SJSA1 (cell line): Measurements from ENCODE around the gene CSNK2B. TPM values are rescaled to one million over a fixed set of nuclear protein-coding genes. Genes with fewer than 3 reads are reported as not detected.

Experiments used
- DNase-seq, 2 experiments: peaks; one replicate each; pipeline ENCODE4 v3.0.0-alpha.2; 2015 to 2020; ENCODE audit warnings: low spot score in 2 of 2, low read depth in 1 of 2
- H3K27ac ChIP-seq: fragments of 250-450 bp; sonication (Bioruptor Pico); 2 replicates; pipeline ENCODE4 v1.5.1; 2020; ENCODE audit warnings: mild to moderate bottlenecking, moderate library complexity
- H3K27me3 ChIP-seq: fragments of 250-450 bp; sonication (Bioruptor Pico); replicated peaks from 2 replicates; pipeline ENCODE4 v1.5.1; 2020; ENCODE audit warnings: mild to moderate bottlenecking, moderate library complexity
- H3K36me3 ChIP-seq: fragments of 250-450 bp; sonication (Bioruptor Pico); 2 replicates; pipeline ENCODE4 v1.5.1; 2020; ENCODE audit warnings: mild to moderate bottlenecking
- H3K4me1 ChIP-seq: fragments of 250-450 bp; sonication (Bioruptor Pico); replicated peaks from 2 replicates; pipeline ENCODE4 v1.6.1; 2021; ENCODE audit warnings: mild to moderate bottlenecking
- H3K4me3 ChIP-seq: fragments of 250-450 bp; sonication (Bioruptor Pico); 2 replicates; pipeline ENCODE4 v1.5.1; 2020; ENCODE audit warnings: mild to moderate bottlenecking
- H3K9me3 ChIP-seq: fragments of 250-450 bp; sonication (Bioruptor Pico); replicated peaks from 2 replicates; pipeline ENCODE4 v1.5.1; 2020; ENCODE audit warnings: mild to moderate bottlenecking
- total RNA-seq: library from RNA; depleted of rRNA; stranded (reverse); fragments of >200 nt; shearing (Covaris generic); gene quantifications from 2 replicates; pipeline ENCODE4 v1.2.3, GENCODE V29; 2014; rRNA removed

Gene CSNK2B
- total RNA-seq, 1 experiment from 2014 or later, result 293 TPM

- no peak overlapping the region for H3K4me3 ChIP-seq
- H3K4me1 ChIP-seq, result peaks cover 3% of the 10 kb centered on the region; the same call in 1 of the 2 replicates
- H3K27me3 ChIP-seq, result no peaks in the 10 kb centered on the region
- H3K9me3 ChIP-seq, result no peaks in the 10 kb centered on the region
- no peak for DNase-seq
- no peaks in the 10 kb centered on the region for H3K36me3 ChIP-seq
- H3K27ac ChIP-seq, result no peak overlapping the region
These were observed 48.3 kb downstream of the CSNK2B start for GRCh38 chr6:31713991-31714684.

GRCh38 chr6:31715022-31715958, 49.4 kb downstream of the CSNK2B start, which contains the start of gene LY6G6D:
TSS of gene LY6G6D (plus strand) at chr6:31715348. CDS start at chr6:31715356, 8 bp downstream.
- no peaks in the 10 kb centered on the region for H3K27me3 ChIP-seq
- peaks cover 3% of the 10 kb centered on the region; the same call in 1 of the 2 replicates for H3K4me1 ChIP-seq
- DNase-seq, result no peak
- H3K9me3 ChIP-seq, result no peaks in the 10 kb centered on the region
- no peaks in the 10 kb centered on the region for H3K36me3 ChIP-seq
- H3K27ac ChIP-seq, result no peak within 1 kb of the TSS
- no peak within 1 kb of the TSS for H3K4me3 ChIP-seq

GRCh38 chr6:31717499-31718222, 51.8 kb downstream of the CSNK2B start:
- DNase-seq, result no peak
- H3K27ac ChIP-seq, result no peak overlapping the region
- H3K4me1 ChIP-seq, result peaks cover 3% of the 10 kb centered on the region; the same call in 1 of the 2 replicates
- H3K27me3 ChIP-seq, result no peaks in the 10 kb centered on the region
- no peaks in the 10 kb centered on the region for H3K36me3 ChIP-seq
- no peak overlapping the region for H3K4me3 ChIP-seq
- H3K9me3 ChIP-seq, result no peaks in the 10 kb centered on the region

- H3K9me3 ChIP-seq, result no peaks in the 10 kb centered on the region
- H3K4me1 ChIP-seq, result peaks cover 3% of the 10 kb centered on the region; the same call in 1 of the 2 replicates
- H3K27me3 ChIP-seq, result no peaks in the 10 kb centered on the region
- DNase-seq, result no peak
- H3K36me3 ChIP-seq, result no peaks in the 10 kb centered on the region
- H3K27ac ChIP-seq, result no peak overlapping the region
- no peak overlapping the region for H3K4me3 ChIP-seq
These were observed 52.4 kb downstream of the CSNK2B start for GRCh38 chr6:31718265-31718664.

GRCh38 chr6:31719001-31719400, 53.1 kb downstream of the CSNK2B start:
- no peak for DNase-seq
- Histone ChIP-seq H3K9me3 (no peaks in the 10 kb centered on the region), H3K27ac (no peak overlapping the region), H3K4me3 (no peak overlapping the region), H3K4me1 (peaks cover 1% of the 10 kb centered on the region; the same call in 1 of the 2 replicates), H3K36me3 (no peaks in the 10 kb centered on the region), H3K27me3 (no peaks in the 10 kb centered on the region)

Other genes with a start within 250 kb of the CSNK2B start
- gene MICB, start 167.9 kb upstream of the CSNK2B start, total RNA-seq, result 32.7 and 60.0 TPM in 2 replicates
- not detected in 2 replicates for gene MCCD1, start 137.1 kb upstream of the CSNK2B start, total RNA-seq
- gene DDX39B, start 124.1 kb upstream of the CSNK2B start, total RNA-seq, result 399 and 467 TPM in 2 replicates
- gene ATP6V1G2, start 119.5 kb upstream of the CSNK2B start, total RNA-seq, result 0.13 TPM in 1 of 2 replicates, not detected in the other
- gene NFKBIL1, start 118.5 kb upstream of the CSNK2B start, total RNA-seq, result 21.0 and 22.3 TPM in 2 replicates
- gene LTA, start 93.8 kb upstream of the CSNK2B start, total RNA-seq, result not detected in 2 replicates
- gene TNF, start 90.5 kb upstream of the CSNK2B start, total RNA-seq, result not detected in 2 replicates
- not detected in 2 replicates for gene LTB, start 83.7 kb upstream of the CSNK2B start, total RNA-seq
- gene LST1, start 79.8 kb upstream of the CSNK2B start, total RNA-seq, result not detected in 2 replicates
- gene NCR3, start 73.1 kb upstream of the CSNK2B start, total RNA-seq, result not detected in 2 replicates
- gene AIF1, start 50.8 kb upstream of the CSNK2B start, total RNA-seq, result not detected in 2 replicates
- 36.1 and 68.6 TPM in 2 replicates for gene PRRC2A, start 45.4 kb upstream of the CSNK2B start, total RNA-seq
- gene BAG6, start 13.4 kb upstream of the CSNK2B start, total RNA-seq, result 187 and 208 TPM in 2 replicates
- 0.75 and 1.1 TPM in 2 replicates for gene APOM, start 10.2 kb upstream of the CSNK2B start, total RNA-seq
- gene C6orf47, start 5.3 kb upstream of the CSNK2B start, total RNA-seq, result 21.1 and 23.7 TPM in 2 replicates
- 8.0 and 13.5 TPM in 2 replicates for gene GPANK1, start 1.1 kb upstream of the CSNK2B start, total RNA-seq
- 0.19 and 1.6 TPM in 2 replicates for gene LY6G5B, start 3.9 kb downstream of the CSNK2B start, total RNA-seq
- gene LY6G5C, start 15.0 kb downstream of the CSNK2B start, total RNA-seq, result 1.6 TPM in 1 of 2 replicates, not detected in the other
- 37.6 and 47.5 TPM in 2 replicates for gene ABHD16A, start 37.2 kb downstream of the CSNK2B start, total RNA-seq
- gene LY6G6F, start 40.8 kb downstream of the CSNK2B start, total RNA-seq, result not detected in 2 replicates
- not detected in 2 replicates for gene LY6G6D, start 49.3 kb downstream of the CSNK2B start, total RNA-seq
- not detected in 2 replicates for gene LY6G6C, start 55.7 kb downstream of the CSNK2B start, total RNA-seq
- not detected in 2 replicates for gene MPIG6B, start 57.3 kb downstream of the CSNK2B start, total RNA-seq
- gene DDAH2, start 63.2 kb downstream of the CSNK2B start, total RNA-seq, result 80.0 and 128 TPM in 2 replicates
- gene CLIC1, start 70.5 kb downstream of the CSNK2B start, total RNA-seq, result 1,071 and 1,205 TPM in 2 replicates
- gene MSH5, start 73.9 kb downstream of the CSNK2B start, total RNA-seq, result 3.9 and 16.7 TPM in 2 replicates
- gene SAPCD1, start 96.6 kb downstream of the CSNK2B start, total RNA-seq, result 1.4 TPM in 1 of 2 replicates, not detected in the other
- gene VWA7, start 111.2 kb downstream of the CSNK2B start, total RNA-seq, result not detected in 2 replicates
- 23.1 and 39.5 TPM in 2 replicates for gene VARS1, start 129.7 kb downstream of the CSNK2B start, total RNA-seq
- gene LSM2, start 140.9 kb downstream of the CSNK2B start, total RNA-seq, result 72.6 and 89.4 TPM in 2 replicates
- 0.78 and 0.87 TPM in 2 replicates for gene HSPA1L, start 149.2 kb downstream of the CSNK2B start, total RNA-seq
- 211 and 214 TPM in 2 replicates for gene HSPA1A, start 149.5 kb downstream of the CSNK2B start, total RNA-seq
- 218 and 257 TPM in 2 replicates for gene HSPA1B, start 161.7 kb downstream of the CSNK2B start, total RNA-seq
- 38.1 and 38.6 TPM in 2 replicates for gene NEU1, start 196.7 kb downstream of the CSNK2B start, total RNA-seq
- not detected in 2 replicates for gene SLC44A4, start 212.9 kb downstream of the CSNK2B start, total RNA-seq
- 33.8 and 40.4 TPM in 2 replicates for gene EHMT2, start 231.6 kb downstream of the CSNK2B start, total RNA-seq
- gene ZBTB12, start 236.0 kb downstream of the CSNK2B start, total RNA-seq, result 0.53 and 2.0 TPM in 2 replicates